ENCODE data around the gene PHACTR1. TPM values are rescaled to one million over a fixed set of nuclear protein-coding genes. Genes with fewer than 3 reads are reported as not detected.

PHACTR1 gene
- total RNA-seq, 1 donor from 2014 or later, result 3.6 TPM

DNA sequence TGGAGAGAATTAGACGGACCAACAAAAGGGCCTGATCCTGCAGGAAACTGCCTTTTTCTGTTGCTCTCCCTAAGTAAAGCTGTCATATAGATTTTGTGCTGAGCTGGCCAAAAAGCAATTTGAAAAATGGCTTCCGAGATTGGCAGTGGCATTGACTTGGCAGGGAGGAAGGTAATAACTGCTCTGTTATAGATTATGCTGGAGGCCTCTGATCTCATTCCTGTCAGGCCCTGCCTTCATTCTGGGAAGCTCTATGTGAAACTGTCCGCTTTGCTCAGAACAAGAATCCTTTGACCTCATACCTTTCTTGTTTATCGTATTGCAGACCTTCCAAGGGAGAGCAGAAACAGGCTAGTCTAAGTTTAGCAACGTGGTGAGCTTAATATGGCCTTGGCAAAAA lies 234.4 kb downstream of the PHACTR1 start:
- no peak for DNase-seq (ENCODE audit: low spot score)

DNA sequence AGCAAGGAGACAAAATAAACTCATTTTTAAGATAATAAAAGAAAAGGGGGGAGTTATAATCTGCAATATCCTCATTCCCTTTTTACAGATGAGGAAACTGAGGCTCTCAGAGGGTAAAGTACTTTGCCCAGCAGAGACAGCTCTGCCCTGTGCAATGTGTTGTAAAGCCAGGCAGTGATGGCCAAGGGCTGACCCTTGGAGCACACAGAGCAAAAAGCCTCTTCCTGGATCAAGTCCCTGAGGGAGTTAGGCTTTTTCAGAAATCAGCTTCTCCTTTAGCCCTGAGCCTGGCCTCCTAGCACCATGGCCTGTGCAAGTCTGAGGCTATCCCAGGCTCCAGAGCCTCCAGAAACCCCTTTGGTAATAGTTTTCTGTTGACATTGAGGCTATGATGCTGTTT lies 234.8 kb downstream of the PHACTR1 start:
- DNase-seq (ENCODE audit: low spot score), result no peak

DNA sequence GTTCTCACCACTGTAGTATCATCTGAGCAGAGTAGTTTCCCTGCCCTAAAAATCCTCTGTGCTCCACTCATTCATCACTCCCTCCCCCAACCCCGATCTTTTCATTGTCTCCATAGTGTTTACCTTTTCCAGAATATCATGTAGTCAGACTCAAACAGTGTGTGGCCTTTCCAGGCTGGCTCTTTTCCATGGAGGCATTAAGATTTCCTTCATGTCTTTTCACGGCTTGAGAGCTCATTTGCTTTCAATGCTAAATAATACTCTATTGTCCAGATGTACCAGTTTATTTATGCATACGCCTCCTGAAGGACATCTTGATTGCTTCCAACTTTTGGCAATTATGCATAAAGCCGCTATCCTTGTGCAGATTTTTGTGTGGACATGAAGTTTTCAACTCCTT lies 235.8 kb downstream of the PHACTR1 start:
- no peak for DNase-seq (ENCODE audit: low spot score)

DNA sequence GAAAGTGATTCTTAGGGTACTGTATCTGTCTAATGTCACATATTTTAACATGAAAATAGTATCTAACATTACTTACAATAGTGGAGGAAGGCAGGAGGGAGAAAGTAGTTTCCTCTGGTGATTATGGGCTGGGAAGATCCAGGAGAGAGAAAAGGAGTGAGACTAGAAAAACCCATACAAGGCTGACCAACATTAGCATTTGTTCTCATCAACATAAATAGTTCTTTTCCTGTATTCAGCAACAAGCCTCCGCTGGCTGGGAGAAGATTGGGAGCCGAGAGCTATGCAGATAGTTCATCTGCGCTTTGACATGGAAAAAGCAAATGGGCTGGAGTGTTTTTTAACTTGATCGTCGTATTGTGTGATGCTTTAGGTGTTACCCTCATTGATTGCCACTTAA lies 239.4 kb downstream of the PHACTR1 start:
- no peak for DNase-seq (ENCODE audit: low spot score)

DNA sequence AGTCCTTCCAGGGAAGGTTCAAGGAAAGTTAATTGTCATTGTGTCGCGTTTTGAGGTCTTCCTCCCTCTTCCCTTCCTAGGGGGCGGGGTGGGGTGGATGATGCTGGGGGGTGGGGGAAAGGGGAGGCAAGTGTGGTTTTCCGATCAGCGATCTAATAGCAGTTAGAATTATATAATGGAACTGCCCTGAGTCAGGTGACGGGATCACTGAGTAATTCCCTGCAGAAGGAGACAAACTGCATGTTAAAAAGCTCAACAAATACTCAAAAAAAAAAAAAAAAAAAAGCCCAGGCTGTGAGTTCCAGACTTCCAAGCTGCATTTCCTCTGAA lies 240.4 kb downstream of the PHACTR1 start:
- DNase-seq (ENCODE audit: low spot score), result no peak

DNA sequence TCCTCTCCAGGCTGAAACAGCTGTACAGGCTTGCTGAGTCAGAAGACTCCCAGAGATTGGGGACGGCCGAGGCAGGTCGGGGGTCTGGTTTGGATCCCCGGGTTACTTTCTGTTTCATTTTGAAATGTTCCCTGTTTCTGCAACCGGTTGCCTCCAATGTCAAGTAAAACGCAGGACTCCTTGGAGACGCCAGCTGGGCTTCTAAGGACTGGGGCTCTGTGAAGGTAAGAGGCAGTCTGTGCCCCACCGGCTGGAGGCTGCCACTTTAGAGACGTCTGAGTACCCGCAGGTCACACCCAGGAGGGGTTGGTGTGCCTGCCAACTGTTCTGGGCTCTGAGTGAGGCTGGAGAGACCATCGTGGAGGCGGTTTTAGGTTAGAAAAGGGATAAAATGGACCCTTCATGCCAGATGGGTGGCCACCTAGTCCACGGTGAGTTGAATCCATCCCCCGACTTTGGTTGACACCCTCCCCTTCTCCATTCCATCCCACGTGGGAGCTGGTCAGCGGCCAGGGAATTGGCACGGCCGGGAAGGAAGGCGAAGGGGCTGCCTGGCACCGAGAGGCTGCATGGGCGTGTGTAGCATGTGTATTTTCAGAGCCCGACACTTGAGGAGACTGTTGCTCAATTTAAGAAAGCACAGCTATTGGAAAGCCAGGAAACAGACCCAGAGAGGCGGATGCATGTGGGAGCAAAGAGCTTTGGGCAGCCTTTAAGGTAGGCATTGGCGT lies 240.9 kb downstream of the PHACTR1 start:
- peak; percentile 76 for DNase-seq (ENCODE audit: low spot score)

DNA sequence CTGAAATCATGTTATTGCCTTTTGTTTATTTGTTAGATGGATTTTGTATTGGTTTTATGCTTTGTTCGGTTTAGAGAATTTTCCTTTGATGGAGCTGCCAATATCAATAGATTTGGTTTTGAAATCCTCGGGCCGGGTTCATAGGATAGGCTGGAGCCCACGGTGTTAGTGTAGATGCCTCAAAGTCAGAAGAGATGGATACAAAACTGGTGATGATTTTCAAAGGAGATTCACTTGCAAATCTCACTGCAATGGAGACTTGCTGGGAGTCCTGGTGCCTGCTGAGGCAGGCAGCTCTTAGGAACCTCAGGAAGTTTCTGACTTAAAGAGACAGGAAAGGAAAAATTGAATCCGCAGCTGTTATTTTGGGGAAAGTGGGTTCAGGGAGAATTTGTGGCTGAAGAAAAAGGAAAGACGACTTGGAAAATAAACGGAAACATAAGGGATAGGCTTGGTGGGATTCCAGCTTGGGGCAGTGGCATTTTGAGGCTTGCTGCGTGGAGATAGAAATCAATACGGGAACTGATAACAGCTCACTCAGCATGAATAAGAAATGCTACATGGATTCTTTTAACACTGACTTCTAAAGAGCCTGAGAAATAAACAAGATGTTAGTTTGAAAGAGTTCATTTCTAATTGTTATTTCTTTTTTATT lies 241.6 kb downstream of the PHACTR1 start:
- DNase-seq (ENCODE audit: low spot score), result peak; percentile 35

DNA sequence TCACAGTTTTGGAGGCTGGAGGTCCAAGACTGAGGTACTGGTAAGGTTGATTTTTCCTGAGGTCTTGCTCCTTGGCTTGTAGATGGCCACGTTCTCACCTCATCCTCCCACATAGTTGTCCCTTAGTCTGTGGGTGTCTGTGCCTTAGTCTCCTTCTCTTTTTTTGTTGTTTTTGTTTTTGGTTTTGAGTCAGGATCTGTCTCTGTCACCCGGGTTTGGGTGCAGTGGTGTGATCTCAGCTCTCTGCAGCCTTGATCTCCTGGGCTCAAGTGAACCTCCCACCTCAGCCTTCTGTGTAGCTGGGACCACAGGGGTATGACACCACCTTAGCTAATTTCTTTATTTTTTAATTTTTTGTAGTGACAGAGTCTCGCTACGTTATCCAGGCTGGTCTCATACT lies 245.2 kb downstream of the PHACTR1 start:
- DNase-seq (ENCODE audit: low spot score), result no peak

DNA sequence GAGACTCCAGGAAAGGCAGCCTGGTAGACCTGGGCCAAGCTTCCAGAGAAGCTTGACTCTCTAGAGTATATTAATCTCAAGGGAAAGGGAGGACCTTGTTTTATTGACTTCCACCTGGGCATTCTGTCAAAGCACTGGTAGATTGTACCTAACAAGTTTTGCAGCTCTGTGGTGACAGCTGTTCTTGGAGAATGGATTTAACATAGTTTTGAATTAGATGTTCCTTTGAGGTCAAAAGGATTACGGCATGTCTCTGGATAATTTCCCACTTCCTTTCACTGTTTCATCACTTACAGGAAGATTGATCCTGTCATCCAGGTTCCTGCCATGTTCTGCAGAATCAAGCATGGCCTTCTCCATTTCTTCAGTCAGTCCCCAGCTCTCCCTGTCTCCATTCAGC lies 246.0 kb downstream of the PHACTR1 start:
- DNase-seq (ENCODE audit: low spot score), result no peak

DNA sequence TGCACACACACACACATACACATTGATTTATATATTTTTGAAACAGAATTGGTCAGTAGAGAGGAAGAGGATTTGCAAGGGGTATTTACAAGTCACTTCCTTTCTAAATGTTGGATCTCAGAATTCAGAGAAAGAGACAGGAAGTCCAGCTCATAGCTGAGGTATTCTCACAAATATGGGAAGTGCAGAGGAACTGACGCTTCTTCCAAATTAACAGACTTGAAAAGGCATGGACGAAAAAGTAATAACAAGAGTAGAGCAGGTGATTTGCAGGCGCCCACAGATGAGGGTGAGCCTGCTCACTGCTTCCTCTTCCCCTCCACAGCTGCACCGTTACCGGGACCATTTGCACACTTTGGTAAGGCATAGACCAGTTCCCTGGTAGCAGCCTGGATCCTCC lies 246.4 kb downstream of the PHACTR1 start:
- no peak for DNase-seq (ENCODE audit: low spot score)

DNA sequence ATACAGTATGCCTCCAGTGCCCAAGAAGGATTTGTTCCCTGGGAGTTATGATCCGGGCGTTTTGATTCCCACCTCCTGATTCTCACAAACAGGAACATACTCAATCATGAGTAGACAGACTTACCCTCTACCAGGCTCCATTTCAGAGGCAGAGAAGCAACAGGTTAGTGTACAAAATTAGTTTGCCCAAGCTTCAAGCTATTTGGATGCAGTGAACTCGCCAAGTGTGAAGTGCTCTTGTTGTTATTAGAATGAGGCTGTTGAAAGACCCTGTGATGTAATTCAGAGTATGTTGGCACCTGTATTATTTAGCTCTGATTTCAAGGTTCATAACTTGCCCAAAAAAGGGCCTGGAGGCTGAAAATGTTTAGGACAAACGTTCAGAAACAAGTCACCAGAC lies 247.0 kb downstream of the PHACTR1 start:
- no peak for DNase-seq (ENCODE audit: low spot score)

DNA sequence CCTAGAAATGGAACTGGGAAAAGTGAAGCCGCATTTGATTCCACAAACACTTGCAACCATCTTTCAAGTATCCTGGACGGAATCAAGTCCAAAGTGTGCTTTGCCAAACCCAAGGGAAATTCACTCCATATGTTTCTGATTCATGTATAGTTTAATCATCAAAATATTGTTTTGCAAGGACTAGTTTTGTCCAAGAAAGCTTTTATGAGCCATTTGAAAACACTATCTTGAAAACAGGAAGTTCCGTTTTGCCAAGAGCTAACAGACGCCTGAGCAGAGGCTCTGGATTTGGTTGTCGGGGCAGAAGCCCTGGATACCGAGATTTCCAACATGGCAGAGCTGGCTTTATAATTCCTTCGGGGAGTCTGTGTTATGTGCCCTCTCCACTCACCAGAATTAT lies 251.1 kb downstream of the PHACTR1 start:
- no peak for DNase-seq (ENCODE audit: low spot score)

DNA sequence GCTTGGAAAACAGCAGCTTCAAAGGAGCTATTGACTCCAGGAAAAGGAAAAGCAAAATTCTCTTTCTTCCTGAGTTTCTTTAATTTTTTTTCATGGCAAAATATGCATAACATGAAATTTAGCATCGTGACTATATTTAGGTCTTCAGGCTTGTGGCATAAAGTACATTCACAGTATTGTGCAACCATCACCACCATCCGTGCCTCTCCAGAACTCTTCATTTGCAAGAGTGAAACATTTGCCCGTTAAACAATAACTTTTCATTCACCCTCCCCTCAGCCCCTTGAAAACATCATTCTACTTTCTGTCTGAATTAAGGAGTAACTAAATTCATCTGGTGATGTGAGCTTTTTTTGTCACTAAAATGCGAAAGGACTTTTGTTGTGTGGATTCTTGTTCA lies 251.7 kb downstream of the PHACTR1 start:
- DNase-seq (ENCODE audit: low spot score), result no peak

DNA sequence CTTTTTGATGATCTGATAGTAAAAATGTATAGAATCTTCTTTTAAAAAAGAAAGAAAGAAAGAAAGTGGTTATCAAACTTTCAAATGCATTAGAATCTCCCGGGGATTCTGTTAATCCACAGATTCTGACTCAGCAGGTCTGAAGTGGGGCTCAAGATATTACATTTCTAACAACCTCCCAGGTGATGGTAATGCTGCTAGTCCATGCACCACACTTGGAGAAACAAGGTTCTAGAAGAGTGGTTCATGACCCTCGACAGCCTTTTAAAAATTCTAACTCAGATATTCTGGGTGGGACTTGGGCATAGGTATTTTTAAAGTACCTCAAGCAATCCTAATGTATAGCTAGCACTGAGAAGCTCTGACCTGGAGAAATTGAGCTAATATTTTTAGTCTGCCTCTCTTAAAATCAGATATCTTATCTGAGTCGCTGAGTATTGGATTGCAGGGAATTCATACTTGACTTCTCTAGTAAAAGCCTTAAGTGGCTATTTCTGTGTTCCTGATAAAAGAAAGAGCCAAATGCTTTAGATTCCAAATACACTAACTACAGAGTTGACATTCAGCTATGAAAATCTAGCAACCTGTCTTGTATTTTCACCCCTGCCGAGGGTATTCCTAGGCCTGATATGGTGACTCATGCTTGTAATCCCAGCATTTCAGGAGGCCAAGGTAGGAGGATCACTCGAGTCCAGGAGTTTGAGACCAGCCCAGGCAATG lies 252.4 kb downstream of the PHACTR1 start:
- DNase-seq (ENCODE audit: low spot score), result no peak

DNA sequence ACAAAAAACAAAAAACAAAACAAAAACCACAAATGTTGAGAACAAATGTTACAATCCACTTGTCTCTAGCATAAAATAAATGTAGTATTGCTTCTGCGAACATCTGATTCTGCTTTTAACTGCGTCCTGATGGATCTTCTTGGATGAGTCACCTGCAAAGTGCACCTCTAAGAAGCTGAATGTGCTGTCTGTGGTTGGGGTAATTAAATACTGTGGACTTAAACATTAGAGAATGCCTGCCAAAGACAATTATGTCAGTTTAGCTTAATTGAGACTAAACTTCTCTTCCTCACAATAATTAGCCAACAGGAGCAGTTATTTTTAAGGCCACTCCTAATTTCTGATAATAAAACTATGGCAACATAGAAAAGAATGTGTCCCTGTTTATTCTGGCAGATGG lies 253.4 kb downstream of the PHACTR1 start:
- DNase-seq (ENCODE audit: low spot score), result no peak

DNA sequence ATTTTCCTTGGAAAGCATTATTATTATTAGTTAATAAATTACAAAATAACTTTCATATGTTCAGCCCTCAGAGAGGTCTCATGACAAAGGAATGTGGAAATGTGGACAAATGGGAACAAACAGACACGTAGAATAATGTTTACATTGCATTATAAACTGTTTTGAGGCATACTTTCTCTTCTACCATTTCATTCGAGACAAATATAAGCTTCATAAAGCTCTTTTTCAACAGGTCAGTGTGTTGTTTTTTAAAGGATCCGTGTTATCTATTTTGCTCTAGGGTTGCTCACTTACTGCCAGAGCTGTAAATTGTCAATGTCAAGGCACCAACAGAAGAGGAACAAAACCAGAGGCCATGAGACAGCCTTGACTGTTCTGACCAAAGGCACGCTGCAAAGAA lies 256.8 kb downstream of the PHACTR1 start:
- DNase-seq (ENCODE audit: low spot score), result peak; percentile 60

DNA sequence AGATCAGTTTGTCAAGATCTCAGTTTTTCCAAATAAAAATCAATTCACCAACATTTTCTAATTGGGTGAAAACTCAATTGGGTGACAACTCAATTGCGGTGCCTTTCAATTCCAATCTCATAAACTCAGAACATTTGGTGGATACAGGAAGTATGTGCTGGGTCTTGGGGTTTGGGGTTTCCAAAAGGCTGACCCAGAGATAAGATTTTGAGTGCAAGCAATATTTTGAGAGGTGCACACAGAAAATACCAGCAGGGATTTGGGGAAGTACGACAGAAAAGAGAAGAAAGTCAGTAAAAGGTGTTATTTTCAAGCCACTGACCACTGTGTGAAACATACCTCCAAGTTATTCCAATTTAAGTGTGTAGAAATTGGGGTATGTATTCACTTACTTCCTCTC lies 258.0 kb downstream of the PHACTR1 start:
- DNase-seq (ENCODE audit: low spot score), result no peak

DNA sequence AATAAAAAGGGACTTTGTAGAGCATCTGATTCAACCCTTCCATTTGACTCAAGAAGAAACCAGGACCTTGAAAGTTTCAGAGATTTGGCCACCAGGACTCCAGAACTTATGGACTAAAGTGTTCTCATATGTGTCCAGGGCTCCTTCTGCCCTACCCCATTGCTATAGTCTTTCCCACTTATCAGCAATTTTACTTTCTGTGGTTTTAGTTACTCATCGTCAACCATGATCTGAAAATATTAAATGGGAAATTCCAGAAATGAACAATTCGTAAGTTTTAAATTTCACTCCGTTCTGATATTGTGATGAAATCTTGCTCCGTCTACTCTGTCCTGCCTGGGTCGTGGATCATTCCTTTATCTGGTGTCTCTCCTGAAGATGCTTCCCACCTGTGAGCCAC lies 259.8 kb downstream of the PHACTR1 start:
- no peak for DNase-seq (ENCODE audit: low spot score)

DNA sequence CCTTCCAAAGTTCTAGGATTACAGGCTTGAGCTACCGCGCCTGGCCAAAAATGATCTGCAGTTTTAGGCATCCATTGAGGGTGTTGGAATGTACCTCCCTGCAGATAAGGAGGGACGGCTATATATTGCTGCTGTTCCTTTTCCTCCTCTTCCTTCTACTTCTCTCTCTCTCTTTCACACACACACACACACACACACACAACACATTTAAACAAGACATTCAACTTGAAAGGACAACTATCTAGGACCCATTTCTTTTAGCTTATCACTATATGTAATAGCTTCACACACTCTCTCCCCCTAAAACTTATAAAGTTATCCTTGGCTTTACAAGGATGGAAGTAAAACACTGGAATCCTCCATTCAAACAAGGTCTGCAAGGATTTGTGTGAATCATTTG lies 260.6 kb downstream of the PHACTR1 start:
- DNase-seq (ENCODE audit: low spot score), result no peak

DNA sequence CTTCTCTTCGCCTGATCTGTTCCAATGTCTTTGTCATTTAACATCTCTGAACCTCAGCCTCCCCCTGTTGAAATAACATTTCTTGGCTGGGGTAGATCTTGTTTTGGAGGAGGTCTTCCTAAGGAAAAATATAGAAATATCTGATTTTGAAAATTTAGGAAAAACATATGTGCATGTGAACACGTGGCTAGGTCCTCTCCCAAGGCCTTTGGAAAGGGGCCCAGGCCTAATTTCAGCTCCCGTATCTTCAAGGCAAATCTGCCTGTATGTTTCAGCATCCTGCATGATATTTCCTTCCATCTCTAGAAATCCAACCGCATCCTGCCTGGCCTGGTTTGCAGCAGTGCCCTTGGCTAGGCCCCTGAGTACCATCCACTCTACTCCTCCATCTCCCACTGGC lies 261.2 kb downstream of the PHACTR1 start:
- DNase-seq (ENCODE audit: low spot score), result no peak

DNA sequence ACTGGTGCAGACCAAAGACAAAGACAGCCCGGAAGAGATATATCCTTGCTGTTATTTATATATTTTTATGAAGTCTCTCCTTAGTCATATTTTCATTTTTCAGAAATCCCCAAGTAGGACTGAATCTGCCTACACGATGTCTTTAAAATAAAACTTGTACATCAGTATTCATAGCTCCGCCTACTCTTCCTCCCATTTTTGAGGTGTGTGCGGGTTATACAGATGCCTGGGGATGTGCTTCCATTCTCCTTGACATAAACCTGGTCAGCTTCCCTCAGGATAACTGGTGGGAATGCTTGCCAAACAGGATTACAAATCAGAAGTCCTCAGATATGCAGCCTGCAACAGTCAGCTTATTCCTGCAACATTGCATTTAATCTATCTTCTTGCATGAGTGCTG lies 264.2 kb downstream of the PHACTR1 start:
- no peak for DNase-seq (ENCODE audit: low spot score)

DNA sequence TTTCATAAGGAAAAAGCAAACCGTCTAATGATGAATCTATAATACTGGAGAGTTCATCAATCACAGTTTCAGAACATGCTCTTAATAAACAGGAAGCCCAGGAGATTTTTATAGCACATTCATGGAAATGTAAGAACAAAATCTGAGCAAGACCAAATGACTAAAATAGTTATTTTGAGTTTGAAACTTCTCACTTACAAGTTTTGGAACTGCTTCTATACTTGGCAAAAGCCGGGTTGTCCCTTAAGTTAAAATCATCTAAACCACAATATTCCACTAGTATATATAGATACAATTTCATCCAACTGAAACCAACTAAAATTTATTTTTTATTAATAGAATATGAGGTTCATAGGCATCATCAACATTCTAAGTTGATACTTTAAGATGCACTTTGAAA lies 268.2 kb downstream of the PHACTR1 start:
- DNase-seq (ENCODE audit: low spot score), result no peak

DNA sequence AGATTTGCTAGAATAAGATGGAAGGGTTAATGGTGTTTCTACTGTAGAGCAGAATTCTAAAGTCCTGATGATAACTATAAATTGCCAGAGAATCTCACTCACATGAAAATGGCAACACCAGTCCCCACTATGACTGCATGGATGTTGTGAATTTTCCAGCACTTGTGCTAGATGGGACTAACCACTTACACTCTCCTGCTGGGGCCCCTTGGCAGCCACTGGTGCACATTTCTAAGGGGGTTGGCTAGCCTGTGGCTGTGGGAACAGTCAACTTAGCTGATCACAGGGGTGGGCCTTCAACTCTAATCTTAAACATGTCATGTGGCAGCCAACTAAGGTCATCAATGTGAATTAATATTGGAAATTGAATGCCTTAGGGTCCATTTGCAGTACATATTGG lies 271.2 kb downstream of the PHACTR1 start:
- DNase-seq (ENCODE audit: low spot score), result no peak
